ENCODE measurements around the gene PLEKHA6.
"Not testable (repeated sequence)": the region's sequence is repeated elsewhere in the genome, so short reads cannot be mapped to it uniquely, and the experiment has no call there.

PLEKHA6 gene

GRCh38 chr1:204336421-204337035, 23.2 kb downstream of the PLEKHA6 start:
- no peak for DNase-seq (ENCODE audit: low read depth in 2 of 2)

- no peak for DNase-seq (ENCODE audit: low read depth in 2 of 2)
These were observed 24.2 kb downstream of the PLEKHA6 start for GRCh38 chr1:204335533-204335932.

DNA sequence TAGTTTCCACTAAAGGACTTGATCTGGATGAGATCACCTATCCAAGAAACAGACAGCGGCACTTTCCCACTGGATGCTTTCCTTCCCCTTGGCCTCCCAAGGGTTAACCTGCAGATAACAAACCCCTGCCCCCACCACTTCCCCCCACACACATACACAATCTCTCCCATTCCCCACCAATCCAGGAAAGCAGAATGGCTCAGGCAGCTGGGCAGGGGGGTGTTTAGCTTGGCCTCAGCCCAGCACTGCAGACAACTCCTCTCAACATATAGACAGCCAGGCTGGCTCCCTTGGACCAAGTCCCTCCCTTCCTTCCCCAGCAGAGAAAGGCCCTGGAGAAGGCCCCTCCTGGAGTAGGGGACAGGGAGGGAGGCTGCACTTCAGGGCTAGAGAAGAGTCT, 24.6 kb downstream of the PLEKHA6 start:
- DNase-seq (ENCODE audit: low read depth in 2 of 2): no peak

DNA sequence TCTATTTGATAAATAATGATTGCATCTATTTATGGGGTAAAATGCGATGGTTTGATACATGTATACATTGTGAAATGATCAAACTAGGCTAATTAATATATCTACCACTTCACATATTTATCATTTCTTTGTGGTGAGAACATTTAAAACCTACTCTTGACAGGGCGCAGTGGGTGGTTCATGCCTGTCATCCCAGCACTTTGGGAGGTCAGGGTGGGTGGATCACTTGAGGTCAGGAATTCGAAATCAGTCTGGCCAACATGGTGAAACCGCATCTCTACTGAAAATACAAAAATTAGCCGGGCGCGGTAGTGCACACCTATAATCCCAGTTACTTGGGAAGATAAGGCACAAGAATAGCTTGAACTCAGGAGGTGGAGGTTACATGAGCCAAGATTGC, 25.3 kb downstream of the PLEKHA6 start:
- DNase-seq (ENCODE audit: low read depth in 2 of 2): no peak

DNA sequence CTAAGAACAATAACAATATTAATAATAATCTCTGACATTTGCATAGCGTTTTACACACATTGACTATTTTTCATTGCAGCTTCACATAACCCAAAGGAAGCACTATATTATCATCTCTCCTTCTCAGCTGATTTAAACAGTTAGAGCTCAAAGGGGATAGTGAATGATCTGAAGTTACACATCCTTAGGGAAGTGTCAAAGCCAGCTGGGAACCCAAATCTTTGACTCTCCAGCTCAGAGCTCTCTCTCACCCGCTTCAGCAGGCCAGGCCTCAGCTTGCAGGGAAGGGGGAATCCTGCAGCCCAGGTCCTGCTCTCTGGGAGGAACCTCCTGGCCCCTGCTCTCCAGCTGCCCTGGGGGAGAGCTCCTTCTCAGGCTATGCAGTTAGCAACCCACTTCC, 26.3 kb downstream of the PLEKHA6 start:
- DNase-seq (ENCODE audit: low read depth in 2 of 2): no peak

- DNase-seq (ENCODE audit: low read depth in 2 of 2): no peak
These were observed 27.8 kb downstream of the PLEKHA6 start for GRCh38 chr1:204331847-204332487.

- no peak for DNase-seq (ENCODE audit: low read depth in 2 of 2)
These were observed 28.5 kb downstream of the PLEKHA6 start for GRCh38 chr1:204331275-204331674.

GRCh38 chr1:204327870-204328269, 31.9 kb downstream of the PLEKHA6 start:
- not testable (repeated sequence) for DNase-seq (ENCODE audit: low read depth in 2 of 2)

- DNase-seq (ENCODE audit: low read depth in 2 of 2): no peak
These were observed 32.4 kb downstream of the PLEKHA6 start for GRCh38 chr1:204327359-204327758.

- no peak for DNase-seq (ENCODE audit: low read depth in 2 of 2)
These were observed 32.9 kb downstream of the PLEKHA6 start for GRCh38 chr1:204326771-204327300.

DNA sequence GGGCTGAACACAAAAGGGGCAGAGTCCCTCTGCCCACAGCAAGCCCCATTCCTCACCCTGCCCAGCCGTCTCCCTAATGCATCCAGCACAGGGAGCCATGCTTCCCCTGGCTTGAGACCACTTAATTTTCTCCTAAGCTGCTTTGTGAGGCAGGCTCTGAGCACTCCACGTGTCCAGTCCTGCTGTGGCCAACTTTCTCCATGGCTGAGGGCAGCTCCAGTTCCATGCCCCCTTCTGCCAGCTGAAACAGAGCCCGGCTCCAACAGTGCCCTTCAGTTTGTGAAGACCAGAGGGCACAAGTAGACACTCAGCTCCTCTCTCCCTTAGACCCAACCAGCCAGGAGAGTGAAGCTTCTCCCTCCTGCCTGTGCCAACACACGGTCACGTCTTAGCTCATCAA, 33.8 kb downstream of the PLEKHA6 start:
- no peak for DNase-seq (ENCODE audit: low read depth in 2 of 2)

DNA sequence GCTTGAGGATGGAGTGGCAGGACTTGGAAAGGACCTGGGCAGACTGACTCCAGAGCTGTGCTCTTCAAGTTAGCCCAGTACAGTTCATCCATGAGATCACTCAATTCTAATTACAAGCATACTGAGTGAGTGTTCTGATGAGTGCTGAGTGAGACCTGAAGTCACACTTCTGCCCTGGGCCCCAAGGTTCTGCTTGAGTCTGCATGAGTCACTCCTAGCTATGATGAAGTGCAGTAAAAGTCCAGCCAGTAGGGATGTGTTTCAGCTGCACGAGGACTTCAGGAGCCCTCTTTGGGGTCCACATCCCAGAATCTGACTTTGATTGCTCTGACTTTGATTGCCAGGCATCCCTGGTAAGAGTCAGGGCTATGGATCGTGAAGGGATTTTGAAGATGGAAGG, 35.8 kb downstream of the PLEKHA6 start:
- DNase-seq (ENCODE audit: low read depth in 2 of 2): no peak

GRCh38 chr1:204322339-204322868, 37.3 kb downstream of the PLEKHA6 start:
- no peak for DNase-seq (ENCODE audit: low read depth in 2 of 2)

DNA sequence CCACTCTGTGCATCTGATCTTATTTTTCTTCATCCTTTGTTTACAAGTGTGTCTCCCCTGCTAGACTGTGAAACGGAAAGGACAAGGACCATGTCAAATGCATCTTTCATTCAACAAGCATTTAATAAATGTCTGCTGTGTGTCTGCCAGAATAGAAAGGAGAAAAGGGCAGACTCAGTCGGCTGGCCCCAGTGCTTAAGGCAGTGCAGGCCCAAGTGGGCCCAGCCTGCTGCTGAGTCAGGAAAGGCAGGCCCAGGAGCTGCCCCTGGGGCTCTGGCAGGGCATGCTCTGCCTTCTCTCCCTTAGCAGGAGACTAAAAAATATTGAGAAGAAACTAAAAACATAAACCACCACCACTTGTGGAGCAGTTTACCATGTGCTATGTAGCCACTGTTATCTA, 38.1 kb downstream of the PLEKHA6 start:
- no peak for DNase-seq (ENCODE audit: low read depth in 2 of 2)

DNA sequence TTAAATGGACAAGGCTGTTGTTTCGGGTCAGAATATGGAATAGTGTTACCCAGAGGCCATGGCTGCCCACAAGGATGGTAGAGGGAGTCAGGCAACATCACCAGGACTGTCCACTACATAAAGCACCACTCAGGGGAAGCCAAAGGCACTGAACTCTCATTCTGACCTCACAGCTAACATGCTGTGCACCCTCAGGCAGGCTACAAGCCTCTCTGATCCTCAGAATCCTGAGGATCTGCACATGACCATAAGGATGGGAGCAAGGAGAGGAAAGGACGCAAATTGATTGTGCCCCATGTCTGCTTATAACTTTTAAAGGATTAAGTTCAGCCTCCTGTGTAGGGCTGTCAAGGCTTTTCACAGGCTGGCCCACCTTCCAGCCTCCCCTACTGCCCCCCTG, 38.7 kb downstream of the PLEKHA6 start:
- DNase-seq (ENCODE audit: low read depth in 2 of 2): no peak

DNA sequence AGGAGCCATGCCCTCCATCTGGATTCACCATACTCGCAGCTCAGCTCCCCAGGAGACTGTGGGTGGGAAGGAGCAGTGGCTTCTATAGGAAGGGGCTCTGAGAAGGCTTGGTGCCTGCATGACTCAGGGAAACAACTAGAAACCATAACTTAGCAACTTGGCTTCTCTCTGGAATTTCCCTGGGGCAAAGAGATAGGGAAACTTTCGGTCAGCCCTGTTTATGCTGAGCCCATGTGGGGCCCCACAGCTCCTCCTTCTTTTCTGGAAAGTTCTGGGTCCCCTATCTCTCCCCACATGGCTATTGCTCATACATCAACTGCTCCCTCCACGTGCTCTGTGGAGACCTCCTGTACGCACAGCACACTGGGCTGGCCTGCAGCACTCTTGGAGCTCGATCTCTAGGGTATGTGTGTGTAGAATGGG, 39.3 kb downstream of the PLEKHA6 start:
- DNase-seq (ENCODE audit: low read depth in 2 of 2): no peak

GRCh38 chr1:204319462-204319861, 40.3 kb downstream of the PLEKHA6 start:
- DNase-seq (ENCODE audit: low read depth in 2 of 2): no peak

DNA sequence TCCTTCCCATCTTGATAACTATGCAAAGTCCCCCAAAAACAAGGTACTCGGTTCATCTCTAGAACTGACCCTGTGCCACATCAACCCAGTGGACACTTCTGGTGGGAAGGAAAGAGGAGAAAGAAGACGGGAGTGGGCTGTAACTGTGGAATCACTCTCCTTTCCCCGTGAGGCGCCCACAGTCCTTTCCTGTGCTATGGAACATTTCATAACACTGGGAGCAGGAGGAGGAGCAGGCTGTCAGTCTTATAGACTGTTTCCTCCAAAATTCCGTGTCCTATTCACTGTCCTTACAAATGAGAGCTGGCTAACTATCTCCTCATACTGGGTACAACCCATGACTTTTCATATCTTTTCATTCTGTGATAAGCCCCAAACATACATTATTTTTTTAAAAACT, 40.7 kb downstream of the PLEKHA6 start:
- no peak for DNase-seq (ENCODE audit: low read depth in 2 of 2)

DNA sequence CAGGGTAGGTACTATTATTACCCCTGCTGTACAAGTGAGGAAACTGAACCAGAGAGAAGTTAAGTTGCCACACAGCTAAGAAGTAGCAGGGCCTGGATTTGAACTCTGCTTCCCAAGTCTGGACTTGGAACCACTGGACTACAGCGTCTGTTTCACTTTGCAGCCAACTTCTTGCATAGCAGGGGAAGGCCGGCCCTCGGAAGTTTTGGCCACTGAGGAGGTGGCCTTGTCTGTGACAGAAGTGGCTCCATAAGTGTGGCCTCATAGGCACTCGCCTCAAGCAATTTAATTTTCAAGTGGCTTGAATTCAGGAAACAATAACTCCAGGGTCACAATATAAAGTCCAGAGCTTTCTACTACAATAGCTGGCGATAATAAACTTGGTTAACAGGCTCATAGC, 41.4 kb downstream of the PLEKHA6 start:
- no peak for DNase-seq (ENCODE audit: low read depth in 2 of 2)

GRCh38 chr1:204317170-204317569, 42.6 kb downstream of the PLEKHA6 start:
- DNase-seq (ENCODE audit: low read depth in 2 of 2): no peak

DNA sequence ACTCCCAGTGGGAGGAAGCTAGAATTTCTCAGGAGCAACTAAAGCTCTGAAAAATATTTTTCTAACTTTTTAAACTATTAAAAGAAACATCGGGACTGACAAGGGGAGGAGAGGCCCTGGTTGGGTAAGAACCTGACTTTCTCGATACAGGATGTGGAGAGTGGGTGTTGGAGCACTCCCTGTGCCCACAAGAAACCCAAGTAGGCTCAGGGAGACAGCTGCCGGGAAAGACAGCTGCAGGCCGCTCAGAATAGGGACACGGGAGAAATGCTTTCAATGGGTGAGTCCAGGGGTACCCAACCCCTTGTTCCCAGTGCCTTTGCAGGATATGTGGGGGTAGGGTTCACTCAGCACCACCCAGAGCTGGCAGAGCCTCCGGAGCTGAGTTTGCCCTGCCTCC, 43.6 kb downstream of the PLEKHA6 start:
- no peak for DNase-seq (ENCODE audit: low read depth in 2 of 2)

- DNase-seq (ENCODE audit: low read depth in 2 of 2): no peak
These were observed 44.7 kb downstream of the PLEKHA6 start for GRCh38 chr1:204314893-204315658.

All from stimulated activated CD4-positive, alpha-beta T cell treated with anti-CD3 and anti-CD28 coated beads, Interleukin-1b, Interleukin-23, amount 100 ng/mL, for 1 hour (primary cell).